Measurements from ENCODE around the gene LGR5. TPM values are rescaled to one million over a fixed set of nuclear protein-coding genes. Genes with fewer than 3 reads are reported as not detected.

Gene LGR5
- total RNA-seq, 1 experiment from 2014 or later = not detected

GRCh38 chr12:71430756-71431155, 8.8 kb upstream of the LGR5 start:
- Histone ChIP-seq H3K27ac (ENCODE audit: low read depth, low read length) (no peak overlapping the region), H3K4me3 (replicated peaks in 1 of 2; ENCODE audit: low read depth in 1 of 2, low read length in 2 of 2) (no peak overlapping the region), H3K4me2 (ENCODE audit: low read length) (no peak overlapping the region), H4K20me1 (ENCODE audit: insufficient read depth) (no peaks in the 10 kb centered on the region), H3K36me3 (ENCODE audit: control insufficient read depth in 1 of 2, insufficient read depth in 2 of 2, low read length in 2 of 2) (no peaks in the 10 kb centered on the region), H2AFZ (ENCODE audit: low read depth, low read length, poor library complexity, severe bottlenecking) (no peak overlapping the region), H3K27me3 (ENCODE audit: insufficient read depth, low read length) (no peaks in the 10 kb centered on the region), H3K9me2 (ENCODE audit: insufficient read depth) (no peaks in the 10 kb centered on the region), H3K79me2 (ENCODE audit: insufficient read depth, low read length) (no peaks in the 10 kb centered on the region), H3K9ac (ENCODE audit: low read length) (no peak overlapping the region), H3K4me1 (ENCODE audit: control insufficient read depth in 1 of 2, insufficient read depth in 2 of 2, low read length in 2 of 2) (no peaks in the 10 kb centered on the region), H3K9me3 (ENCODE audit: control insufficient read depth in 1 of 2, insufficient read depth in 1 of 2, low read depth in 1 of 2, low read length in 2 of 2) (no peaks in the 10 kb centered on the region)
- ChIA-PET RAD21 (ENCODE audit: low non-redundant PET in 1 of 2, low total read pairs in 2 of 2, uncharacterized antibody in 2 of 2, unreplicated experiment in 2 of 2) (no interaction called here), POLR2A (no interaction called here), CTCF (no interaction called here)
- intact Hi-C loops (cut with micrococcal nuclease) = no loop called here
- no TSS peak for BruUV-seq (replicated peaks)
- DNase-seq (ENCODE audit: low read depth, low spot score) = no peak
- no peak for TF ChIP-seq CBX3 (IDR thresholded peaks at IDR 0.05; ENCODE audit: low read depth)
- TF ChIP-seq EGR1 (IDR thresholded peaks at IDR 0.05; ENCODE audit: low read depth) = no peak
- TF ChIP-seq SIN3A (IDR thresholded peaks at IDR 0.05; ENCODE audit: low read depth) = no peak
- TF ChIP-seq POLR2AphosphoS5 (IDR thresholded peaks at IDR 0.05; ENCODE audit: low read depth, low read length) = no peak
- TF ChIP-seq, protein P1, sequence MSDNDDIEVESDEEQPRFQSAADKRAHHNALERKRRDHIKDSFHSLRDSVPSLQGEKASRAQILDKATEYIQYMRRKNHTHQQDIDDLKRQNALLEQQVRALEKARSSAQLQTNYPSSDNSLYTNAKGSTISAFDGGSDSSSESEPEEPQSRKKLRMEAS (IDR thresholded peaks at IDR 0.05) = no peak
- no peak for TF ChIP-seq ZFX (IDR thresholded peaks at IDR 0.05)
- TF ChIP-seq TCF7L2 (IDR thresholded peaks at IDR 0.05; ENCODE audit: borderline replicate concordance, extremely low read depth, insufficient read depth, insufficient read length) = no peak
- TF ChIP-seq POLR2A (IDR thresholded peaks at IDR 0.05; ENCODE audit: borderline replicate concordance, extremely low read depth, insufficient read depth, insufficient read length) = no peak
- TF ChIP-seq EZH2 (IDR thresholded peaks at IDR 0.05) = no peak
- no peak for TF ChIP-seq SRF (IDR thresholded peaks at IDR 0.05; ENCODE audit: low read depth)
- TF ChIP-seq REST (IDR thresholded peaks at IDR 0.05; ENCODE audit: low read depth) = no peak
- TF ChIP-seq EZH2phosphoT487 (IDR thresholded peaks at IDR 0.05; ENCODE audit: borderline replicate concordance) = no peak
- no peak for TF ChIP-seq RAD21 (IDR thresholded peaks at IDR 0.05; ENCODE audit: low read depth)
- TF ChIP-seq FOSL1 (IDR thresholded peaks at IDR 0.05; ENCODE audit: low read depth) = no peak
- no peak for TF ChIP-seq ELF1 (IDR thresholded peaks at IDR 0.05; ENCODE audit: borderline replicate concordance, low read depth)
- TF ChIP-seq, protein P2, sequence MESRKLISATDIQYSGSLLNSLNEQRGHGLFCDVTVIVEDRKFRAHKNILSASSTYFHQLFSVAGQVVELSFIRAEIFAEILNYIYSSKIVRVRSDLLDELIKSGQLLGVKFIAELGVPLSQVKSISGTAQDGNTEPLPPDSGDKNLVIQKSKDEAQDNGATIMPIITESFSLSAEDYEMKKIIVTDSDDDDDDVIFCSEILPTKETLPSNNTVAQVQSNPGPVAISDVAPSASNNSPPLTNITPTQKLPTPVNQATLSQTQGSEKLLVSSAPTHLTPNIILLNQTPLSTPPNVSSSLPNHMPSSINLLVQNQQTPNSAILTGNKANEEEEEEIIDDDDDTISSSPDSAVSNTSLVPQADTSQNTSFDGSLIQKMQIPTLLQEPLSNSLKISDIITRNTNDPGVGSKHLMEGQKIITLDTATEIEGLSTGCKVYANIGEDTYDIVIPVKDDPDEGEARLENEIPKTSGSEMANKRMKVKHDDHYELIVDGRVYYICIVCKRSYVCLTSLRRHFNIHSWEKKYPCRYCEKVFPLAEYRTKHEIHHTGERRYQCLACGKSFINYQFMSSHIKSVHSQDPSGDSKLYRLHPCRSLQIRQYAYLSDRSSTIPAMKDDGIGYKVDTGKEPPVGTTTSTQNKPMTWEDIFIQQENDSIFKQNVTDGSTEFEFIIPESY (IDR thresholded peaks at IDR 0.05; ENCODE audit: extremely low read depth, insufficient replicate concordance, low read length) = no peak
- ATAC-seq = no peak
